Measurements from ENCODE around the gene TTPAL.

- TF ChIP-seq CTCF (IDR thresholded peaks at IDR 0.05 in 8 of 11, conservative IDR thresholded peaks at IDR 0.05 in 3 of 11) (no peak), POLR2A (IDR thresholded peaks at IDR 0.05) (no peak)
Measured at GRCh38 chr20:44437497-44437896, 38.2 kb upstream of the TTPAL start.

Data from spleen (tissue), 7 donors.